Tibial artery (tissue), 4 donors: Measurements from ENCODE around the gene TNFSF15.

ENCODE experiments used
- DNase-seq, 2 donors: peaks; one replicate each; pipeline ENCODE4 v3.0.0-alpha.2; 2019
- H3K27ac ChIP-seq, 2 donors: fragments of 200-600 bp; sonication (generic) in 1 of 2; 1 replicate in 1 of 2; 2 replicates in 1 of 2; pipeline ENCODE4 v1.5.1; 2018 to 2019; ENCODE audit warnings: mild to moderate bottlenecking in 1 of 2
- H3K27me3 ChIP-seq, 2 donors: fragments of 200-600 bp; sonication (generic) in 1 of 2; one replicate each; pipeline versions ENCODE4 v1.5.1 to v1.6.0; 2016 to 2019
- H3K36me3 ChIP-seq, 3 donors: fragments of 200-600 bp; sonication (generic) in 2 of 3; one replicate each; pipeline ENCODE4 v1.5.1; 2016 to 2019; ENCODE audit warnings: mild to moderate bottlenecking in 2 of 3
- H3K4me1 ChIP-seq, 4 donors: fragments of 200-600 bp; sonication (generic) in 2 of 4; 1 replicate in 3 of 4; 2 replicates in 1 of 4; pipeline ENCODE4 v1.5.1; 2016 to 2019
- H3K4me3 ChIP-seq, 2 donors: fragments of 200-600 bp; sonication (generic) in 1 of 2; 1 replicate in 1 of 2; 2 replicates in 1 of 2; pipeline ENCODE4 v1.5.1; 2018 to 2019; ENCODE audit warnings: mild to moderate bottlenecking in 2 of 2
- H3K9me3 ChIP-seq, 3 donors: fragments of 200-600 bp; sonication (generic) in 1 of 3; one replicate each; pipeline ENCODE4 v1.5.1; 2016 to 2019
- intact Hi-C: fragments of 100-400 bp; cut with DNase I; formaldehyde crosslinking; loops from one replicate; pipeline ENCODE4 v1.15.0; 2023; ENCODE audit warnings: low total_unique reads
- TF ChIP-seq, protein P1 (sequence below), 2 experiments: fragments of 200-600 bp in 1 of 2; fragments of 450-650 bp in 1 of 2; IDR thresholded peaks; one replicate each; pipeline ENCODE4 v1.5.1; 2017 to 2019; ENCODE audit warnings: antibody characterized with exemption in 2 of 2, mild to moderate bottlenecking in 1 of 2, moderate library complexity in 1 of 2

The TNFSF15 gene

GRCh38 chr9:114761523-114761922 is 44.3 kb downstream of the TNFSF15 start:
- TF ChIP-seq, protein P1, sequence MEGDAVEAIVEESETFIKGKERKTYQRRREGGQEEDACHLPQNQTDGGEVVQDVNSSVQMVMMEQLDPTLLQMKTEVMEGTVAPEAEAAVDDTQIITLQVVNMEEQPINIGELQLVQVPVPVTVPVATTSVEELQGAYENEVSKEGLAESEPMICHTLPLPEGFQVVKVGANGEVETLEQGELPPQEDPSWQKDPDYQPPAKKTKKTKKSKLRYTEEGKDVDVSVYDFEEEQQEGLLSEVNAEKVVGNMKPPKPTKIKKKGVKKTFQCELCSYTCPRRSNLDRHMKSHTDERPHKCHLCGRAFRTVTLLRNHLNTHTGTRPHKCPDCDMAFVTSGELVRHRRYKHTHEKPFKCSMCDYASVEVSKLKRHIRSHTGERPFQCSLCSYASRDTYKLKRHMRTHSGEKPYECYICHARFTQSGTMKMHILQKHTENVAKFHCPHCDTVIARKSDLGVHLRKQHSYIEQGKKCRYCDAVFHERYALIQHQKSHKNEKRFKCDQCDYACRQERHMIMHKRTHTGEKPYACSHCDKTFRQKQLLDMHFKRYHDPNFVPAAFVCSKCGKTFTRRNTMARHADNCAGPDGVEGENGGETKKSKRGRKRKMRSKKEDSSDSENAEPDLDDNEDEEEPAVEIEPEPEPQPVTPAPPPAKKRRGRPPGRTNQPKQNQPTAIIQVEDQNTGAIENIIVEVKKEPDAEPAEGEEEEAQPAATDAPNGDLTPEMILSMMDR (IDR thresholded peaks at IDR 0.05), result no peak
- Histone ChIP-seq H3K27ac (no peak overlapping the region), H3K27me3 (no peaks in the 10 kb centered on the region), H3K4me3 (no peak overlapping the region), H3K9me3 (no peaks in the 10 kb centered on the region), H3K4me1 (no peaks in the 10 kb centered on the region), H3K36me3 (no peaks in the 10 kb centered on the region)
- intact Hi-C loops, result no loop called here
- no peak for DNase-seq

DNA sequence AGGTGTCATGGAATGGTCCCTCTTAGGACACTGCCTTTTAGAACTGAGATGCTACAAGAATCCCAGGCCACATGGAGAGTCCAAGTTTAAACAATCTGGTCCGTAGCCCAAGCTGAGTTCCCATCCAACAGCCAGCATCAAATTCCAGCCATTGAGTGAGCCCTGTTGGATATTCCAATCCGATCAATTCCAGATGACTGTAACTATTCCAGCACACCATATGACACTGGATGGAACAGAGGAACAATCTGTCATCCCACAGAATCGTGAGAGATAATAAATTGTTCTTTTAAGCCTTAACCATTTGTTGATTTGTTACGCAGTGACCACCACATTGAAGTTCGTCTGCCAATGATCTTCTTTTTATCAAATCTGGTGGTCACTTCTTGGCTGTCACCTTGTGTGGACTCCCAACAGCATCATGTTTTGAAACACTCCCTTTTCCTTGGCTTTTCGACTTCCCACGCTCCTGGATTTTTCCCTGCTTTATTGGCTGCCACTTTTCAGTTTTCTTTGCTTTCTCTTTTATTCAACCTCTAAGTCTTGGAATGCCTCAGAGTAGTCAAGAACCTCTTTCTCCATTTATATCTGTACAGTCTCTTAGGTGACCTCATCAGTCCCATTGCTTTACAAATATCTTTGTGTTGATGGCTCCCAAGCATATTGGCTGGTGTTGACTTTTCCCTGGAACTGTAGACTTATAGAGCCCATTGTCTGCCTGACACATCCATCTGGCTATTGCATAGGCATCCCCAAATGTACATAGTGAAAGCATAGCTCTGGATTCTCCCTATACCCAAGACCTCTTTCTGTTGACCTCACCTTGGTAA is 46.1 kb downstream of the TNFSF15 start:
- DNase-seq, result no peak
- H3K27ac ChIP-seq, result no peak overlapping the region
- H3K27me3 ChIP-seq, result no peaks in the 10 kb centered on the region
- TF ChIP-seq, protein P1 (IDR thresholded peaks at IDR 0.05), result no peak
- H3K4me3 ChIP-seq, result no peak overlapping the region
- H3K9me3 ChIP-seq, result no peaks in the 10 kb centered on the region
- no peaks in the 10 kb centered on the region for H3K36me3 ChIP-seq
- no peaks in the 10 kb centered on the region for H3K4me1 ChIP-seq
- intact Hi-C loops, result no loop called here

DNA sequence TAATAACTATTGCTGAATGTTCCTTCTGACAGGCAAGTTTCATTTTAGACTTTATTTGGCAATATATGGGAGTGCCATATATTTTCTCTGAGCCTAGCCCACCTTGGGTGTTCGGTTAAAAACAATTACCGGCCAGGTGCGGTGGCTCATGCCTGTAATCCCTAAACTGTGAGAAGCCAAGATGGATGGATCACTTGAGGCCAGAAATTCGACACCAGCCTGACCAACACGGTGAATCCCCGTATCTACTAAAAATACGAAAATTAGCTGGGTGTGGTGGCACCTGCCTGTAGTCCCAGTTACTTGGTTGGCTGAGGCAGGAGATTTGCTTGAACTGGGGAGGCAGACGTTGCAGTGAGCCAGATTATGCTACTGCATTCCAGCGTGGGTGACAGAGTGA is 47.9 kb downstream of the TNFSF15 start:
- no peak for DNase-seq
- intact Hi-C loops, result no loop called here
- H3K9me3 ChIP-seq, result no peaks in the 10 kb centered on the region

GRCh38 chr9:114757395-114757794 is 48.4 kb downstream of the TNFSF15 start:
- TF ChIP-seq, protein P1 (IDR thresholded peaks at IDR 0.05), result no peak
- no peaks in the 10 kb centered on the region for H3K9me3 ChIP-seq
- no peak overlapping the region for H3K27ac ChIP-seq
- no peak for DNase-seq
- H3K27me3 ChIP-seq, result no peaks in the 10 kb centered on the region
- H3K4me1 ChIP-seq, result no peaks in the 10 kb centered on the region
- intact Hi-C loops, result no loop called here
- H3K4me3 ChIP-seq, result no peak overlapping the region
- H3K36me3 ChIP-seq, result no peaks in the 10 kb centered on the region

More for the DNA sequence above, 47.9 kb downstream of the TNFSF15 start:
- TF ChIP-seq, protein P1 (IDR thresholded peaks at IDR 0.05), result no peak
- Histone ChIP-seq H3K36me3 (no peaks in the 10 kb centered on the region), H3K27me3 (no peaks in the 10 kb centered on the region), H3K4me1 (no peaks in the 10 kb centered on the region), H3K4me3 (no peak overlapping the region), H3K27ac (no peak overlapping the region)

DNA sequence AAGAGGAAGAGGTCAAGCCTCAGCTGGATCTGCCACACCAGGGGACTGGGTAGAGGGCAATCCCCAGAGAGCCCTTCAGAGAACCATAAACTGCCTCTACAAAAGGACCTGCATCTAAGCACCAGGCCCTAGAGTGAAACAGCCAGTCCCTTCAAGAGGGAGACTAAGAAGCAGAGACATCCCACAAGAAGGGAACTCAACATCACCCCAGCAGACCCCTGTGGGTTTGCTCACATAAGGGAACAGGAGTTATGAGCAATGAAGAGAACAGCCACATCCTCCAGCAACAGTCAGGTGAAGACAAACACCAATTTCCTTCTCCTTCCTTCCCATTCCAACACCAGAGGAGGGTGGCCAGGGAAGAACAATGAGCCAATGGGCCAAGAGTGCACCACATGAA is 48.9 kb downstream of the TNFSF15 start:
- H3K4me3 ChIP-seq, result no peak overlapping the region
- no peaks in the 10 kb centered on the region for H3K27me3 ChIP-seq
- TF ChIP-seq, protein P1 (IDR thresholded peaks at IDR 0.05), result no peak
- DNase-seq, result no peak
- intact Hi-C loops, result no loop called here
- no peak overlapping the region for H3K27ac ChIP-seq
- no peaks in the 10 kb centered on the region for H3K36me3 ChIP-seq
- no peaks in the 10 kb centered on the region for H3K4me1 ChIP-seq
- no peaks in the 10 kb centered on the region for H3K9me3 ChIP-seq
